Activated CD4-positive, alpha-beta memory T cell treated with anti-CD3 and anti-CD28 coated beads, Interleukin-2, amount 10 ng/mL, durations not matched to agents 7 days and 5 days (primary cell): ENCODE data around the gene PWP1. TPM values are rescaled to one million over a fixed set of nuclear protein-coding genes. Genes with fewer than 3 reads are reported as not detected.

ENCODE experiments used
- CTCF ChIA-PET: fragments of 350-600 bp; sonication (Branson Sonifier 250); formaldehyde crosslinking; loops from one replicate; lab custom pipeline; 2021; ENCODE audit warnings: antibody characterized with exemption, inconsistent platforms; lab: Charles Lee
- POLR2A ChIA-PET: fragments of 350-600 bp; sonication (Branson Sonifier 250); formaldehyde crosslinking; loops from one replicate; lab custom pipeline; 2021; ENCODE audit warnings: antibody characterized with exemption; lab: Charles Lee
- DNase-seq: peaks from one replicate; pipeline ENCODE4 v3.0.0-alpha.2; 2020
- H3K27ac Mint-ChIP-seq: one replicate; pipeline ENCODE4 v1.8.0; 2021; ENCODE audit warnings: mild to moderate bottlenecking, mixed read lengths
- H3K27me3 Mint-ChIP-seq: one replicate; pipeline ENCODE4 v1.8.0; 2021; ENCODE audit warnings: mixed read lengths
- H3K36me3 Mint-ChIP-seq: one replicate; pipeline ENCODE4 v1.8.0; 2021; ENCODE audit warnings: low read depth, mixed read lengths
- H3K4me1 Mint-ChIP-seq: one replicate; pipeline ENCODE4 v1.8.0; 2021; ENCODE audit warnings: mixed read lengths
- H3K4me3 Mint-ChIP-seq: one replicate; pipeline ENCODE4 v1.8.0; 2021; ENCODE audit warnings: mild to moderate bottlenecking, mixed read lengths
- H3K9me3 Mint-ChIP-seq: one replicate; pipeline ENCODE4 v1.8.0; 2021; ENCODE audit warnings: mixed read lengths
- total RNA-seq, 2 experiments: library from RNA; stranded (reverse); gene quantifications; one replicate each; pipeline ENCODE4 v1.2.3, GENCODE V29; 2021

PWP1 gene
- total RNA-seq, 2 experiments from 2014 or later, result 31.9 to 34.5 TPM

DNA sequence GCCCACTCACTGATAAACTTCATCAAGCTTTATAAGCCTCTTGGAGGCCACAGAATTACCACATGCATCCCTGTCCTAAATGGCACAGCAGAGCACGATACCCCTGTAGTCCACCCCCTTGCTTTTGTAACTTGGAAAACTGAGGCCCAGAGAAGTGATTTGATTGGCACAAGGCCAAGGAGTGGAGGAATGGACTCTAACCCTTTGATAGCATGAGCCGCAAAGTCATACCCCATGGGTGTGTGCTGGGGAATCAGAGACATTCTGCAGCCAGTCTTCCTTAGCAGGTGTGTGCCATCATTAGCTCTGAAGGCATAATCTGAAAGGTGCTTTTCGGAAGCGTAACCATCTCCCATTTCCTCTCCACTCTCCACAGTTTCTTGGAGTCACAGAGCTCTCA lies 28.5 kb upstream of the PWP1 start:
- DNase-seq, result no peak
- CTCF ChIA-PET, result no interaction called here
- no peaks in the 10 kb centered on the region for H3K9me3 Mint-ChIP-seq
- H3K4me3 Mint-ChIP-seq, result no peak overlapping the region
- POLR2A ChIA-PET, result no interaction called here
- peaks cover 8% of the 10 kb centered on the region for H3K4me1 Mint-ChIP-seq
- no peaks in the 10 kb centered on the region for H3K36me3 Mint-ChIP-seq
- no peak overlapping the region for H3K27ac Mint-ChIP-seq
- no peaks in the 10 kb centered on the region for H3K27me3 Mint-ChIP-seq

DNA sequence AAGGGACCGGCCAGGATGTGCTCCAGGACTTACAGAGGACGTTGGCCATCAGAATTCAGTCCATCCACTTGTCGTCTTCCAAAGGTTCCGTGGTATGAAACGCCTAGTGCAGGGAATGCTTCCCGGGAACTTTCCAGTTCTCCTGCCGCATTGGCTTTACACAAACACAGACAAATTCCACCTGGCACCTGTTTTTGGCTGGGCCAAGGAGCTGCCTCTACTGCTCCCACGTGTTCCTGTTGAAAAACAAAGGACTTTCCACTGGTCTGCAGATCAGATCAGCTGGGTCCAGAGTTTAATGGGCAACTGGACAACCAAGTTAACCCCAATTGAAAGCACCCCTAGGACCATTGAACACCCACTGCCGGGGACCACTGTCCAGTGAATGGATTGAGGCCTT lies 28.0 kb upstream of the PWP1 start:
- POLR2A ChIA-PET, result no interaction called here
- no peak for DNase-seq
- no peak overlapping the region for H3K27ac Mint-ChIP-seq
- no peaks in the 10 kb centered on the region for H3K9me3 Mint-ChIP-seq
- no peaks in the 10 kb centered on the region for H3K36me3 Mint-ChIP-seq
- H3K4me3 Mint-ChIP-seq, result no peak overlapping the region
- H3K27me3 Mint-ChIP-seq, result no peaks in the 10 kb centered on the region
- CTCF ChIA-PET, result no interaction called here
- peaks cover 13% of the 10 kb centered on the region for H3K4me1 Mint-ChIP-seq

DNA sequence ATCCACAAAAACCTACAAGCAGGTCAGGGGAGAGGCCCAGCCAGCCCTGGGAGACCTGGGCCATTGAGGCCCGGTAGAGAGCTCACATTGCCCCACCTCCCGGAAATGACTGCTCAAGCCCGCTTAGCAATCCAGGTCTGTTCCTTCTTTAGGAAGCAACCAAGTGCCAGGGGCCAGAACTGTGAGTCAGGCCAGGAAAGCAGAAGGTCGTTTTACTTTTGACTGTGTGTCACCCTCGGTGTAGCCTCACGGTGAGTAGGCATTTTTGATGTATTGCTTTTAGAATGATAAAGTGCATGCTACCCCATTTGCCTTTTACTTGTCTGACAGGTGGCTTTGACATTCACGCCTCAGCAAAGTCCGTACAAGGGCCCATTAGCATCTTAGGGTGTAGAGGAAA lies 25.4 kb upstream of the PWP1 start:
- peaks cover 19% of the 10 kb centered on the region for H3K4me1 Mint-ChIP-seq
- H3K27me3 Mint-ChIP-seq, result no peaks in the 10 kb centered on the region
- no peak overlapping the region for H3K27ac Mint-ChIP-seq
- no peak overlapping the region for H3K4me3 Mint-ChIP-seq
- DNase-seq, result no peak
- H3K36me3 Mint-ChIP-seq, result no peaks in the 10 kb centered on the region
- H3K9me3 Mint-ChIP-seq, result no peaks in the 10 kb centered on the region
- POLR2A ChIA-PET, result no interaction called here
- CTCF ChIA-PET, result no interaction called here

DNA sequence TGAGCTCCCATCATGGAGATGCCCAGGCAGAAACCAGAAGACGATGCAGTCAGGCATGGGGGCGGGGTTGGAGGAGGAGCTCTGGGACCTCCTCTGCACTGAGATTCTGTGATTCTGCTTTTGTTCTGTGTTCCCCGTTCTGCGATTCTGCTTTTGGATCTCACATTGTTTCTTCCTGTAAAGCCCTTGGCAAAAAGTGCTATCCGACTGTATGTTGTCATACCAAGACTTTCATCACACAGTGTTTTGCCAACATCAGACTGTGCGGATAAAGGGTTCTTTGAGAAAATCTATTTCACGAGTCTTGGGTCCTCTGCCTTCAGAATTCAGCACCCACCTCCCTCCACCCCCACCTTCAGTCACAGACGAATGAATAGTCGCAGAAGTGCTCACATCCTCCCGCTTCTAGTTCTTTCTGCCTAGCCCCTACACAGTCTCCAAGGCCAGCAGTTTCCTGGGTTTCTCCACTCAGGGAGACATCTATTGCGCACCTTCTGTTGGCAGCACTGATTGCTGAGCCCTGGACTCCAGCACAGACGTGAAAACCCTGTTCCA lies 24.7 kb upstream of the PWP1 start:
- no peak for DNase-seq
- Mint-ChIP-seq H3K9me3 (no peaks in the 10 kb centered on the region), H3K4me3 (no peak overlapping the region), H3K36me3 (no peaks in the 10 kb centered on the region), H3K27me3 (no peaks in the 10 kb centered on the region), H3K4me1 (peaks cover 19% of the 10 kb centered on the region), H3K27ac (no peak overlapping the region)
- ChIA-PET POLR2A (no interaction called here), CTCF (interaction anchor here (0.9 kb wide), 1 partner anchor 10 kb away, joined by 3 read pairs; no protein-coding TSS in a partner anchor)

DNA sequence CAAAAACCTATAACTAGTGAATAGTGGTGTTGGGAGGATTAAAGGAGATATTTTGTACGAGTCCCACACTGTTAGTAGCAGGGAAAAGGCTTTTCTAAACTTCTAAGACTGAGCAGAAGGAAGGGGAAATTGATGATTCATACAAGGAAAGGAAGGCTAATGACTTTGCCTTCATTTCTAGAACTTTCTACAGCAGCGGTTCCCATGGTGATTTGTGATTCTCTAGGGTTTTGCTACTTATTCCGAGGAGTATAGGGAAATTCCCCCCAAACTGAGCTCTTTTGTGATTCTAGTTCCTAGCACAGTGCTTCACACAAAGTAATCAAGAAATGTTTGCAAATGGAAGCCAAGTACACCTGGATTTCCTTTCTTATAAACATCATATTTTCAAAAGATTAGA lies 23.8 kb upstream of the PWP1 start:
- Mint-ChIP-seq H3K27ac (no peak overlapping the region), H3K27me3 (peaks cover 6% of the 10 kb centered on the region), H3K9me3 (no peaks in the 10 kb centered on the region), H3K4me1 (peaks cover 19% of the 10 kb centered on the region), H3K36me3 (no peaks in the 10 kb centered on the region), H3K4me3 (no peak overlapping the region)
- ChIA-PET POLR2A (no interaction called here), CTCF (interaction anchor here (0.9 kb wide), 1 partner anchor 9 kb away, joined by 3 read pairs; no protein-coding TSS in a partner anchor)
- DNase-seq, result no peak

DNA sequence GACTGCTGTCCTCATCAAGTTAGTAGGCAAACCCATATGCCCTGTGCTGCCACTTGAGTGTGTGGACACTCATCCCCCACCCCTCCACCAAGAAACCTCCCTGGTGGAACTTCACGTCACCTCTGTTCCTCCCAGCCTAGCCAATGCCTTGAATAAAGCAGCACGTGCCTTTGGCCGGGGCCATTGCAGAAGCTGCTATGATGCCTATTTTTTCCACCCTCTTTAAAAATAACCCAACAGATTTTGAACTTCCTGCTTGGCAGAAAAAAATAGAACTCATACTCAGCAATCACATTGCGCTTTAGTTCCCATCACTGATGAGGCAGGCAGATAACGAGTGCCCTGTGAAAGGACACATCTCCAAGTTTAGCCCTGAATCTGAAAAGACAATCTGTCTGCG lies 23.1 kb upstream of the PWP1 start:
- CTCF ChIA-PET, result no interaction called here
- POLR2A ChIA-PET, result no interaction called here
- H3K4me1 Mint-ChIP-seq, result peaks cover 19% of the 10 kb centered on the region
- no peaks in the 10 kb centered on the region for H3K36me3 Mint-ChIP-seq
- no peak overlapping the region for H3K4me3 Mint-ChIP-seq
- H3K27ac Mint-ChIP-seq, result no peak overlapping the region
- DNase-seq, result no peak
- peaks cover 9% of the 10 kb centered on the region for H3K27me3 Mint-ChIP-seq
- no peaks in the 10 kb centered on the region for H3K9me3 Mint-ChIP-seq

DNA sequence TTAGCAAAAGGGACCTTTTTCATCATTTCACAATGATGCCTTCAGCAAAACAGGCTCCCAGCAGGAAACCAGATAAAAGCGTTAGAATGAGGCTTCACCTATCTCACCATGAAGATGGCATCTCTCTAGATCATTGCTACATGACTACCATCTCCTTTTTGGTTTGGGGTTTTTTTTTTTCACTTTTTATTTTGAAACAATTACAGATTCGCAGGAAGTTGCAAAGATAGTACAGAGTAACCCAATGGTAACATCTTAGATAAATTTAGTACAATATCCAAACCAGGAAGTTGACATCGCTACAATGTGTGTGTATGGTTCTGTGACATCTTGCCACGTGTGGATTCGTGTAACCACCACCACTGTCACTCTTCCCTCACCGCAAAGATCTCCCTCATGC lies 22.3 kb upstream of the PWP1 start:
- peaks cover 19% of the 10 kb centered on the region for H3K4me1 Mint-ChIP-seq
- H3K4me3 Mint-ChIP-seq, result no peak overlapping the region
- no peaks in the 10 kb centered on the region for H3K36me3 Mint-ChIP-seq
- ChIA-PET CTCF (no interaction called here), POLR2A (no interaction called here)
- no peak for DNase-seq
- no peaks in the 10 kb centered on the region for H3K9me3 Mint-ChIP-seq
- H3K27me3 Mint-ChIP-seq, result peaks cover 10% of the 10 kb centered on the region
- no peak overlapping the region for H3K27ac Mint-ChIP-seq

DNA sequence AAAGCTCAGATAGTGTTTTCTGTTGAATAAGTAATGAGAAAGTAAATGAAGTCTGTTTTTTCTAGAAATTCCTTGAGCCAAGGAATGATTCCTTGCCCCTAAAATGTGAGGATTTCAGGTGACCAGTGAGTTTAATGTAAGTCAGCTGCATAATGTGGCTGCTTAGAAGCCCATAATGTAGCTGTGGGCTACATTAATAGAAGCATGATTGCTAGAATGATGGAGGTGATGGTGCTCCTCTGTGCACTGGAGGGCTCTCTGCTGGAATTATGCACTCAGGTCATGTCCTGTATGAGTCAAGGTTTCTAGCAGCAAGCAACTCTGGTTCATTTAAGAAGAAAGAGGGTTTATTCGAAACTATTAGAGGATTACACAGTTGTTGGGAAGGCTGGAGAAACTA lies 19.6 kb upstream of the PWP1 start:
- ChIA-PET CTCF (no interaction called here), POLR2A (interaction anchor here (1.4 kb wide), 1 partner anchor 10 kb away, joined by 7 read pairs; no protein-coding TSS in a partner anchor)
- H3K27me3 Mint-ChIP-seq, result peaks cover 24% of the 10 kb centered on the region

DNA sequence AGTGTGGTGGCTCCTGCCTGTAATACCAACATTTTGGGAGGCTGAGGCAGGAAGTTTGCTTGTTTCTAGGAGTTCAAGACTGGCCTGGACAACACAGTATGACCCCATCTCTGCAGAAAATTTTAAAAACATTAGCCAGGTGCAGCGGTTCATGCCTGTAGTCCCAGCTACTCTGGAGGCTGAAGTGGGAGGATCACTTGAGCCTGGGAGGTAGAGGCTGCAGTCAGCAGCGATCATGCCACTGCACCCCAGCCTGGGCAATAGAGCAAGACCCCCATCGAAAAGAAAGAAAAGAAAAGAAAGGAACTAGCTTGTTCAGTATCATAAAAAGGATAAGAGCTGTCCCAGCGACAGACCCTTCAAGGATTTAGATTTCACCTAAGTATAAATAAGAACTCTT lies 18.1 kb upstream of the PWP1 start:
- POLR2A ChIA-PET, result interaction anchor here (1.4 kb wide), 1 partner anchor 8 kb away, joined by 7 read pairs; no protein-coding TSS in a partner anchor
- DNase-seq, result no peak
- CTCF ChIA-PET, result interaction anchor here (1.5 to 1.6 kb wide), 2 partner anchors 9 to 245 kb away, joined by 3 to 5 read pairs; no protein-coding TSS in a partner anchor
- no peak overlapping the region for H3K27ac Mint-ChIP-seq
- peaks cover 26% of the 10 kb centered on the region for H3K27me3 Mint-ChIP-seq
- peaks cover 20% of the 10 kb centered on the region for H3K4me1 Mint-ChIP-seq
- no peaks in the 10 kb centered on the region for H3K9me3 Mint-ChIP-seq
- no peaks in the 10 kb centered on the region for H3K36me3 Mint-ChIP-seq
- H3K4me3 Mint-ChIP-seq, result no peak overlapping the region

More for the DNA sequence above, 19.6 kb upstream of the PWP1 start:
- Mint-ChIP-seq H3K4me1 (peaks cover 26% of the 10 kb centered on the region), H3K4me3 (no peak overlapping the region), H3K36me3 (no peaks in the 10 kb centered on the region), H3K9me3 (no peaks in the 10 kb centered on the region), H3K27ac (no peak overlapping the region)
- no peak for DNase-seq

DNA sequence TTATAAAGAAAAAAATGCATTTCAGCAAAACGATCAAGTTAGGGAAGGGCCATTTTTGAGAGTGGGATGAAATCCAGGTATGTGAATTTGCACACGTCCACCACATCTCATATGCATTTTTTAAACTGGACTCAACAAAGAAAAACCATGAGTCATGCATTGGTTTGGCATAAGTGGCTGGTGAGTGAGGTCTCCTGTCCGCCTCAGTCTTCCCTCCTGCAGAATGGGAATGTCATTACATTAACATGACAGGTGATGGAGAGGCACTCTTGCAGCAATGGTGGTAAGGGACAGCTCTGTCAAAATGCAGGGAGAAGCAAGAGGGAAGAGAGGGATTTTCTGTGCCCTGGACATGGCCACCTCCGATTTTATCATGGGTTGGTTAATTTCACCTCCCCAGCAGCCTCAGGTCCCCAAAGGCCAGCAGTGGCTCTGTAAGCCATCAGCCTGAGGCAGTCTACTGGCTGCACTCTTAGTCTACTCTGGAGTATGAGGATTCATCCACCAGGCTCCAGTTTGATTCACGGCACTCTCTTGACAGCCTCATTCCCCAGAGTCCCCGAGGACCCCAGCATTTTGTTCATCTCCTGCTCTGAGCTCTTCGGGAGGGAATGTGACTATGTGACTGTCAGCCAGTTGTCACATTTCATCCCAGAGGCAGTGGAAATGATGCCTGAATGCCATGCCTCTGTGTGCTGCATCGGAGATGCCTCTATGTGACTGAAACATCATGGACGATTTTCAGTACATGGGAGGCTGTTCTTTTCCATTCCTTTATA lies 17.1 kb upstream of the PWP1 start:
- ChIA-PET CTCF (no interaction called here), POLR2A (no interaction called here)
- H3K27me3 Mint-ChIP-seq, result peaks cover 26% of the 10 kb centered on the region
- no peak overlapping the region for H3K27ac Mint-ChIP-seq
- H3K4me3 Mint-ChIP-seq, result no peak overlapping the region
- DNase-seq, result no peak
- no peaks in the 10 kb centered on the region for H3K36me3 Mint-ChIP-seq
- no peaks in the 10 kb centered on the region for H3K9me3 Mint-ChIP-seq
- peaks cover 10% of the 10 kb centered on the region for H3K4me1 Mint-ChIP-seq

DNA sequence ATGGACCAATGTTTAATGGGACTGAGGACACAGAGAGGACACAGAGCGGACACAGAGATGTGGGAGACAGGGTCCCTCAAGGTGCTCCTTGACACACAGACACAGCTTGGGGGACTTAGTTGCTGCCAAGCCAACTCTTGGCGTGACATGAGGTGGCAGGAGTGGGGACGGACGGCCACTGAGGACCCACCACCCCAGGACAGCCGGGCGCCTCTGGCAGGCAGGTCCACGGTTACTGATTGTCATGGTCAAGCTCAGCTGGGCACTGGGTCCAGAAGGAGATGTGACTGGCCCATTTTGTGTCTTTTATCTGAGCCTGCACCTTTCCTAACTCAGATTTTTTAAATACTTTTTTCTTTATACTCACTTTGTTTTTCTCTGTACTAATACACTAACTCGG lies 15.7 kb upstream of the PWP1 start:
- H3K4me1 Mint-ChIP-seq, result peaks cover 9% of the 10 kb centered on the region
- no peak for DNase-seq
- no peaks in the 10 kb centered on the region for H3K9me3 Mint-ChIP-seq
- H3K4me3 Mint-ChIP-seq, result no peak overlapping the region
- CTCF ChIA-PET, result no interaction called here
- no peaks in the 10 kb centered on the region for H3K36me3 Mint-ChIP-seq
- H3K27ac Mint-ChIP-seq, result no peak overlapping the region
- POLR2A ChIA-PET, result interaction anchor here (0.7 kb wide), 1 partner anchor 349 kb away, joined by 3 read pairs; no protein-coding TSS in a partner anchor
- peaks cover 26% of the 10 kb centered on the region for H3K27me3 Mint-ChIP-seq

DNA sequence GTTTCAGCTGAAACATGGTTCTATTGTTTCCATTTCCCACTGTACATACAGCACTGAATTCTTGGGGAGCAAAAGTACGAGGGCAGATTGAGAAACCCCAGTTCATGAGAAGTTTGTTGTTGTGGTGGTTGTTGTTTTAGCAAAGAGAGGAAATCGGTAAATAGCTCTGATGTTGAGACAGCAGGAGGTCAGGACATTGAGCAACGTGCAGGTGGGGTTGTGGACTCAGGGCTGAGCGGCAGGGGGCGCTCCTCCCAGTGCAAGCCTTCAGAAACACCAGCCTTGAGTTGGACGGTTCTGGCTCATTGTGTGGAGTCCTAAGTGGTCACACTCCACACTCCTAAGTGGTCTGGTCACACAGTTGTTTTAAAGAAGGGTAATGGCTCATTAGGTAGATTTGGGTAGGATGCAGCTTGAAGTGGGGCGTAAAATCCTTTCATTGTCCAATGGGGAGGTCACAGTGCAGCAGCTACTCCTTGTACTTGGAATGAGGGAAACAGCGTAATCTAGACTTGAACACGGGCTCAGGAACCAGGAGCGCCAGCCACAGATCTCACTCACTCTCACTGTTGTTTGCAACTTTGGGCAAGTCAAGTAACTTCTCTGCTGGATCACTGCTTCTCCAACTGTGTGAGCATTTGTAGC lies 14.5 kb upstream of the PWP1 start:
- ChIA-PET POLR2A (interaction anchor here (1.2 kb wide), 1 partner anchor 13 kb away, joined by 4 read pairs; no protein-coding TSS in a partner anchor), CTCF (interaction anchor here (0.5 to 1.7 kb wide), 17 partner anchors 9 to 577 kb away, joined by 3 to 14 read pairs (median 4); partner anchors contain the start of gene CRY1)
- peaks cover 9% of the 10 kb centered on the region for H3K4me1 Mint-ChIP-seq
- H3K36me3 Mint-ChIP-seq, result no peaks in the 10 kb centered on the region
- no peak overlapping the region for H3K4me3 Mint-ChIP-seq
- peaks cover 25% of the 10 kb centered on the region for H3K27me3 Mint-ChIP-seq
- no peak overlapping the region for H3K27ac Mint-ChIP-seq
- DNase-seq, result peak; percentile 61
- H3K9me3 Mint-ChIP-seq, result no peaks in the 10 kb centered on the region

DNA sequence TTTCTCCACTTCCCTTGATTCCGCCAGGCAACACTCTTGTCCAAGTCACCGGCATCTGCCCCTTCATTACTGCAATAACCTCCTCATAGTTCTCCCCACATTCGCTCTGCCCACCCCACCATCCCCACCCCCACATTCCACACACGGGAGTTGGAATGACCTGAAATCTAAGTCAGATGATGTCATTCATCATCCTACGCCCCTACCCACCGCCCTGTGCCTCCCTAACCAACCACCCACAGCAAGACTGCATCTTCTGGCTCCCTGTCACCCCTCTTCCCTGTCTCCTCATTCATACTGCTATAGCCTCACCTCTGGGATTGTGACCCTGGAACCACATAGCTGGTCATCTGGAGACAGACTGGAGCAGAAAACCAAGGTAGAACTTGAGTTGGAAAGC lies 7.9 kb upstream of the PWP1 start:
- no peaks in the 10 kb centered on the region for H3K36me3 Mint-ChIP-seq
- CTCF ChIA-PET, result interaction anchor here (6.0 kb wide), 1 partner anchor 208 kb away, joined by 28 read pairs; no protein-coding TSS in a partner anchor
- peaks cover 20% of the 10 kb centered on the region for H3K27me3 Mint-ChIP-seq
- no peaks in the 10 kb centered on the region for H3K4me1 Mint-ChIP-seq
- no peaks in the 10 kb centered on the region for H3K9me3 Mint-ChIP-seq
- no peak overlapping the region for H3K27ac Mint-ChIP-seq
- no peak overlapping the region for H3K4me3 Mint-ChIP-seq
- no peak for DNase-seq
- POLR2A ChIA-PET, result no interaction called here
